ENCODE data around the gene DMD. TPM values are rescaled to one million over a fixed set of nuclear protein-coding genes. Genes with fewer than 3 reads are reported as not detected.

The DMD gene
- total and polyA plus RNA-seq, 2 experiments from 2014 or later = 73.5 to 90.7 TPM

- Histone ChIP-seq H3K4me3 (no peak overlapping the region), H3K36me3 (no peaks in the 10 kb centered on the region), H3K9me3 (ENCODE audit: low read depth) (no peaks in the 10 kb centered on the region), H3K27me3 (no peaks in the 10 kb centered on the region), H3K4me1 (ENCODE audit: low read depth) (peaks cover 4% of the 10 kb centered on the region), H3K27ac (no peak overlapping the region)
- DNase-seq (ENCODE audit: low read depth in 1 of 2, low spot score in 1 of 2) = no peak
- no peak for TF ChIP-seq CTCF (IDR thresholded peaks at IDR 0.05; ENCODE audit: low read depth, low read length)
Observed at GRCh38 chrX:33045882-33046281, 165.5 kb downstream of the DMD start.

GRCh38 chrX:33045245-33045644, 166.1 kb downstream of the DMD start:
- H3K27me3 ChIP-seq = no peaks in the 10 kb centered on the region
- H3K36me3 ChIP-seq = no peaks in the 10 kb centered on the region
- no peak overlapping the region for H3K4me3 ChIP-seq
- no peak for TF ChIP-seq CTCF (IDR thresholded peaks at IDR 0.05; ENCODE audit: low read depth, low read length)
- no peaks in the 10 kb centered on the region for H3K9me3 ChIP-seq (ENCODE audit: low read depth)
- no peak for DNase-seq (ENCODE audit: low read depth in 1 of 2, low spot score in 1 of 2)
- no peaks in the 10 kb centered on the region for H3K4me1 ChIP-seq (ENCODE audit: low read depth)
- no peak overlapping the region for H3K27ac ChIP-seq

- no peak for TF ChIP-seq CTCF (IDR thresholded peaks at IDR 0.05; ENCODE audit: low read depth, low read length)
- no peak for DNase-seq (ENCODE audit: low read depth in 1 of 2, low spot score in 1 of 2)
- no peaks in the 10 kb centered on the region for H3K4me1 ChIP-seq (ENCODE audit: low read depth)
Observed at GRCh38 chrX:33041141-33041540, 170.2 kb downstream of the DMD start.

GRCh38 chrX:33032700-33033099, 178.6 kb downstream of the DMD start:
- Histone ChIP-seq H3K4me3 (no peak overlapping the region), H3K27me3 (no peaks in the 10 kb centered on the region), H3K27ac (no peak overlapping the region), H3K4me1 (ENCODE audit: low read depth) (no peaks in the 10 kb centered on the region), H3K9me3 (ENCODE audit: low read depth) (no peaks in the 10 kb centered on the region), H3K36me3 (no peaks in the 10 kb centered on the region)
- no peak for TF ChIP-seq CTCF (IDR thresholded peaks at IDR 0.05; ENCODE audit: low read depth, low read length)
- no peak for DNase-seq (ENCODE audit: low read depth in 1 of 2, low spot score in 1 of 2)

More at GRCh38 chrX:33041141-33041540, 170.2 kb downstream of the DMD start:
- Histone ChIP-seq H3K27ac (no peak overlapping the region), H3K9me3 (ENCODE audit: low read depth) (no peaks in the 10 kb centered on the region), H3K36me3 (no peaks in the 10 kb centered on the region), H3K4me3 (no peak overlapping the region), H3K27me3 (no peaks in the 10 kb centered on the region)

GRCh38 chrX:33014949-33015348, 196.4 kb downstream of the DMD start:
- TF ChIP-seq CTCF (IDR thresholded peaks at IDR 0.05; ENCODE audit: low read depth, low read length) = no peak
- Histone ChIP-seq H3K36me3 (no peaks in the 10 kb centered on the region), H3K27me3 (no peaks in the 10 kb centered on the region), H3K9me3 (ENCODE audit: low read depth) (no peaks in the 10 kb centered on the region), H3K4me3 (no peak overlapping the region), H3K4me1 (ENCODE audit: low read depth) (no peaks in the 10 kb centered on the region), H3K27ac (no peak overlapping the region)
- DNase-seq (ENCODE audit: low read depth in 1 of 2, low spot score in 1 of 2) = no peak

GRCh38 chrX:33014086-33014485, 197.3 kb downstream of the DMD start:
- H3K4me3 ChIP-seq = no peak overlapping the region
- H3K36me3 ChIP-seq = no peaks in the 10 kb centered on the region
- no peaks in the 10 kb centered on the region for H3K4me1 ChIP-seq (ENCODE audit: low read depth)
- H3K27ac ChIP-seq = no peak overlapping the region
- no peak for DNase-seq (ENCODE audit: low read depth in 1 of 2, low spot score in 1 of 2)
- no peaks in the 10 kb centered on the region for H3K27me3 ChIP-seq
- TF ChIP-seq CTCF (IDR thresholded peaks at IDR 0.05; ENCODE audit: low read depth, low read length) = no peak
- no peaks in the 10 kb centered on the region for H3K9me3 ChIP-seq (ENCODE audit: low read depth)

Measured in cardiac muscle cell (in vitro differentiated cells and primary cell).